LNCaP clone FGC (cell line): ENCODE measurements around the gene YRDC.
A peak's percentile ranks its signal among the peaks of the same experiment; 100 is the strongest.
"Not testable (repeated sequence)": the region's sequence is repeated elsewhere in the genome, so short reads cannot be mapped to it uniquely, and the experiment has no call there.

Experiments
- DNase-seq: peaks from one replicate; pipeline ENCODE4 v3.0.0-alpha.2; 2011; ENCODE audit warnings: low read depth
- H3K4me3 ChIP-seq: 2 replicates; pipeline ENCODE4 v1.5.1; 2011; ENCODE audit warnings: mild to moderate bottlenecking, low read depth, low read length, control low read depth
- CTCF ChIP-seq: IDR thresholded peaks from 2 replicates; pipeline ENCODE4 v1.5.1; 2012; ENCODE audit warnings: mild to moderate bottlenecking; ENCODE audit not compliant: control insufficient read depth, insufficient read depth; ENCODE audit errors: extremely low read depth

Gene YRDC

DNA sequence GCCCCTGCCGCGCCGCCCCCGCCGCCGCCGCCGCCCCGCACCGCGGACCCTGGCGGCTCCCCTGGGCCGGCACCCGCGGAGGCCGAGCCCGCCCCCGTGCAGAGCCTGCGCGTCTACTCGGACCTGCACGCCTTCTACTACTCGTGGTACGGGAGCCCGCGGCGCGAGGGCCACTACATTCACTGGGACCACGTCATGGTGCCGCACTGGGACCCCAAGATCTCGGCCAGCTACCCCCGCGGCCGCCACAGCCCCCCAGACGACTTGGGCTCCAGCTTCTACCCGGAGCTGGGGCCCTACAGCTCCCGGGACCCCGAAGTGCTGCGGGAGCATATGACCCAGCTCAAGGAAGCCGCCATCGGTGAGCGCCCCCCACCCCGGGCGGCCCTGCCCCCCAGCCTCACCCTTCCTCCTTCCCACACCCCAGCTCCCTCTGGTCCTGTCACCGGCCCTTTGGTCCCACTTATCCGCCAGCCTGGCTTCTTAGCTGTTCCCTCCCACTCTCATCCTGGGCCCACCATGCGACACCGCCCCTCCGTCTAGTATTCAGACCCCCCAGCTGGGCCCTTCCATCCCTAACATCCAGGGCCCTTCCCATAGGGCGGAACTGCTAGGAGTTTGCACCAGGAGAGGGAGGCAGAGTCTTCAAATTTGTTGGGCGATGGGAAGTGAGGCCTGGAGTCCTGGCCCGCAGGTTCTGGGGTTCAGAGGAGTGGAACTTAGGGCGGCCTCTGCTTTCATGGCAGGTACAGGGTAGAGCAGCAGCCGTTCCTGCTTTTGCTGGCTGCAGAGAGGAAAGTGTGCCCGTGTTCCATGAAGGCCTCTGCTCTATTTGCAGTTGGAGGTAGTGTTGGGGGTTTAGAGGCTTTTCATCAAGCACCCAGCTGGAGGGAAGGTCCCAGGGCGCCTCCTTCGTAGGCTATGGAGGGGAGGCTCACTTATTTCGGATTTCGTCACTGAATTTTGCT lies 13.4 kb downstream of the YRDC start:
- DNase-seq, result no peak
- peak overlapping the region; percentile 57 for H3K4me3 ChIP-seq

GRCh38 chr1:37793773-37794371 lies 14.1 kb downstream of the YRDC start, which contains the start of gene MANEAL:
TSS of gene MANEAL (plus strand) at chr1:37793847. CDS start at chr1:37794183, 336 bp downstream.
- DNase-seq, result no peak
- no peak for TF ChIP-seq CTCF
- peak within 1 kb of the TSS; percentile 57 for H3K4me3 ChIP-seq

More for the DNA sequence above, 13.4 kb downstream of the YRDC start:
- no peak for TF ChIP-seq CTCF

DNA sequence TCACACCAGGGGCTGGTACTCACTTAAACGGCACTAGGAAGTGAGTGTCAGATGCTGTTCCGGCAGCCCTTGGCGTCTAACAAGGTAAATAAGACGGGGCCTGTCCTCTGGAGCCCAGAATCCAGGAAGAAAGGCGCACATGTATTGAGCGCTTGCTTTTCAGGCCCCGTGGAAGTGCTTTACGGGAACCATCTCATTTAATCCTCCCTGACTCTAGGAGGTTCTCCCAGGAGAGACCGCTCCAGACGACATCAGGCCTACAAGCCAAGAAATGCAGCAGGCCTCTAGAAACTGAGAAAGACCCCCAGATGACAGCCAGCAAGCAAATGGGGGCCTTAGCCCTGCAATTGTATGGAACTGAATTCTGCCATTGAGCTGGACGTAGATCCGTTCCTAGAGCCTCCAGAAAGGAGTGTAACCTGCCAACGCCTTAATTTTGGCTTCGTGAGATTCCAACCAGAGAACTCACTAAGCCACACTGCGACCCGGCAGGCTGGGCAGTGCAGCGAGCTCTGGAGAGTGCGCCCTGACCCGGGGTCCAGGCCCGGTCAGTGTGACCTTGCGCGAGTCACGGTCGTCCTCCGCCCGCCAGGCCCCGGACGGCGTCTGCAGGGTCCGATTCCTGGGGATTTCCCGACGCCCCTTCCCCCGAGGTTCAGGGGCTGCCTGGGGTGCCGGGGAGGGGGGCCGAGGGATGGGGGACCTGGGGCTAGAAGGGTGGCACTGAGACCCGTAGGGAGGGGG lies 14.9 kb downstream of the YRDC start:
- H3K4me3 ChIP-seq, result peak overlapping the region; percentile 57
- TF ChIP-seq CTCF, result no peak
- no peak for DNase-seq

DNA sequence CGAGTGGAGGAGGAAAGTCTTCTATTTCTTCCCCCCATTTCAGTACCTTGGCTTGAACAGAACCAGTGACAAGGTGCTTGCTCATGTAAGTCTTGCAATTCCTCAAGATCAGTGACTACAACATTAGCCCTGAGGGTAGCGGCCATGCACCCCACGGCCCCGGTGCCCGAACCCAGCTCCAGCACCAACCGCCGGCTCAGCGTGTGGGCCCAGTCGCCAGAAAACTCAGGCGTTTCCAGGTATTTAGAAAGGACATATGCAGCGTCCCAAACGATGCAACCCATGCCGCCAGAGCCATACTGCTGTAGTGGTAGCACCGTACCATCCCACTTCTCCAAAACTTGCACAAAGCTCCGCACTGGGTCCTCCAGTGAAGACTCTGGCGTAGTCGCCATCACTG lies 25.5 kb downstream of the YRDC start:
- no peak for DNase-seq
- no peak for TF ChIP-seq CTCF
- no peak overlapping the region for H3K4me3 ChIP-seq

GRCh38 chr1:37778654-37779053 lies 29.4 kb downstream of the YRDC start:
- TF ChIP-seq CTCF, result no peak
- no peak overlapping the region for H3K4me3 ChIP-seq
- DNase-seq, result no peak

DNA sequence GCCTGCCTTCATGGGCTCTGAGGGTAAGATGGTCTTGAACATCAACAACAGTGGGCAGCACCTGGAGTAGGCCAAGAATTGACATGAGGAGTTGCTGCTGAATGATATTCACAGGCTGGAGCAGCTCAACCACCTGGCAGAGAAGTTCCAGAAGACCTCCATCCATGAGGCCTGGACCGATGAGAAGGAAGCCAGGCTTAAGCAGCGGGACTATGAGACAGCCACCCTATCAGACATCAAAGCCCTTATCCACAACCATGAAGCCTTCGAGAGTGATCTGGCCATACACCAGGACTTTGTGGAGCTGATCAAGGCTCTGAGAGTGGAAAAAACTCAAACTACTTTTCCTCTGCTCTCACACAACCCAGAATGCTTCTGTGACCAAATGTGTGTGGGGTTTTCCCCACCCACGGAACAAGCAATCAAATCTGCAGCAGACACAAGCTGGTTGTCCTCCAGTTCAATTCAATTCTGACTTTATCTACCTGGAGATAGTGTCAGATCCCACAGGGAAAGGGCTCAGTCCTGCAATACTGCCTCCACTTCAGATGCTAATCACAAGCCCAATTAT lies 31.0 kb downstream of the YRDC start:
- no peak overlapping the region for H3K4me3 ChIP-seq
- DNase-seq, result no peak
- TF ChIP-seq CTCF, result no peak

- H3K4me3 ChIP-seq, DNase-seq: not testable (repeated sequence)
These were observed 36.6 kb downstream of the YRDC start for GRCh38 chr1:37771440-37771839.
